GM18502 (cell line): ENCODE data around the gene CDKN2A.
"Not testable (repeated sequence)": the region's sequence is repeated elsewhere in the genome, so short reads cannot be mapped to it uniquely, and the experiment has no call there.

Source experiments
- ATAC-seq: cut with Tn5 transposase; IDR thresholded peaks from one replicate; pipeline ENCODE4 v1.9.1; 2021; ENCODE audit warnings: mild to moderate bottlenecking; ENCODE audit not compliant: unreplicated experiment, poor library complexity

CDKN2A gene

GRCh38 chr9:21964925-21965385, 29.2 kb downstream of the CDKN2A start:
- ATAC-seq = peak; percentile 68

DNA sequence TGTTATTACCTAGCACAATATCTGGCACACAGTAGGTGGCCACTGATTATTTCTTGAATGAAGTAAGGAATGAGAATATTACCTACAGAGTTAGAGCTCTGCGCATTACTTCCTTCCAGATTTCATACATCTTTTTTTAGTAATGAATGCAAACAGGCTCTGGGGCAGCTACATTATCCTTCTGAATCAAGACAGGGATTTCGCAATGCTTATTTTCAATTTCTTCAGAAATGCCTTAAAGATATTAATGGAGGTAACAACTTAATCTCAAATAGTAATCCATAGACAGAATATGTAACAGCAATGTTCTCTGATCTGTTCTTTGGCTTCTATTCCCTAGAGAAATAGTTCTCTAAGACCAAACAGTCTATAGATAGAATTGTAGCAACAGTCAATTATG, 32.6 kb downstream of the CDKN2A start:
- ATAC-seq = no peak

- not testable (repeated sequence) for ATAC-seq
Measured at GRCh38 chr9:21959268-21959667, 34.9 kb downstream of the CDKN2A start.

- no peak for ATAC-seq
Measured at GRCh38 chr9:21958833-21959232, 35.4 kb downstream of the CDKN2A start.

DNA sequence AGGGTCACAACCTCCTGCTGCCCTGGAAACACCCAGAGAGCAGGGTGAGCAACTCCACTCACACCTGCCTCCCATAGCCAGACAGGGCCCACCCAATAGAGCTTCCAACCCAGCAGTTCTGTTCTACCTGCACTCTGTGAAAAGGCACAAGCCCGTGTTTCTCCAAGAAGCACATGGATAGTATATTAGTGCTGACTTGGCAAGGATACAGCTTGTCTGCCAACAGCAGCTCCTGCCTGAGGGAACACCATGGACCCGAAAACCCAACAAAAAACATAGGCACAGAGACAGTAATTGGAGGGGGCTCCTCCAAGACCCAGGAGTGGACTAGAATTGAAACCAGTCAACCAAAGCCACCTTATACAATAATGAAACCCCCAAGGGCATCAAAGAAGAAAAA, 48.6 kb downstream of the CDKN2A start:
- ATAC-seq = no peak

DNA sequence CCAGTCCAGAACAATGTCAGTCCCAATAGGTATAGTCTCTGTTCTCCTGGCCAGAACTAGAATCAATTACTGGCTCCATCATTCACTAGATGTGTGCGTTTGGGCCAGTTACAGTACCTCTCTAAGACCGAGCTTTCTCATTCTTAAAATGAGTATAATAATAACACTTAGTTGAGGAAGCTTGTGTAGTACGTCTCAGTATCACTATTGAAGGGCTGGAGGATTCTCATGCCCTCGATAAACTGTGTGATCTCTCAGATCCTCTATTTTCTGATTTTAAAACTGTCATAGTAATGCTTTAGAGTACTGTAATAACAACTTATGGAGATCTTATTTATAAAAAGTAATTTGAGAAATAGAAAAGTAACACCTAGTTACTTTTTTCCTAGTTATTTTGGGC, 50.7 kb downstream of the CDKN2A start:
- peak; percentile 79 for ATAC-seq

- no peak for ATAC-seq
Measured at GRCh38 chr9:21941337-21941995, 52.7 kb downstream of the CDKN2A start.

GRCh38 chr9:21936161-21936560, 58.0 kb downstream of the CDKN2A start:
- no peak for ATAC-seq

DNA sequence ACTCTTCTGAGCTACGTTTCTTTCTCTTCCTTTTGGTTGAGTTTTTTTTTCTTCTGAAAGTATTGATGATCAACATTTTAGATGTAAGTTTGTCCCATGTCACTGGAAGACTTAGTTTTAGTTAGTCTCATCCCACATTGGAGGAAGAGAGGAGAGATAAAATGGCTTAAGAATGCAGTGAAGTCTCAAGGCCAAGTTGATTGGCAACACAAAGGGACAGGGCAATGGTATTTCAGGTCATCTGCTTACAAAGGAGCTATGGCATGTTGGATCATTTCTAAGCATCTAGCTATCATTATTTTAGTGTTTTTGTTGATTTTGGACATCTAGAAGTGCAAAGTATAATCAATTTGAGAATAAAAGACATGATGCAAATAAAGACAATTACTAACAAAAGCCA, 58.6 kb downstream of the CDKN2A start:
- no peak for ATAC-seq

DNA sequence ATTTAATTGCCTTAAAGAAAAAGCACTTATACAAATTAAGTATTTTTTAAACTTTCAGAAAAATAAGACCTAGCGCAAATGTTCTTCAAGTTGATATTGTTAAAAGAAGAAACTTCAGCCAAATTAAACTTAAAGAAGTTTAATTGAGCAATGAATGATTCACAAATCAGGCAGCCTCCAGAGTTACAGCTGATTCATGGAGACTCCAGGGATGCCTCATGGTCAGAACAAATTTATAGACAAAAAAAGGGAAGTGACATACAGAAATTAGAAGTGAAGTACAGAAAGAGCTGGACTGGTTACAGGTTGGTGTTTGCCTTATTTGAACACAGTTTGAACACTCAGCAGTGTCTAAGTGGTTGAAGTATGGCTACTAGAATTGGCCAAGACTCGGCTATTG, 60.3 kb downstream of the CDKN2A start:
- no peak for ATAC-seq

DNA sequence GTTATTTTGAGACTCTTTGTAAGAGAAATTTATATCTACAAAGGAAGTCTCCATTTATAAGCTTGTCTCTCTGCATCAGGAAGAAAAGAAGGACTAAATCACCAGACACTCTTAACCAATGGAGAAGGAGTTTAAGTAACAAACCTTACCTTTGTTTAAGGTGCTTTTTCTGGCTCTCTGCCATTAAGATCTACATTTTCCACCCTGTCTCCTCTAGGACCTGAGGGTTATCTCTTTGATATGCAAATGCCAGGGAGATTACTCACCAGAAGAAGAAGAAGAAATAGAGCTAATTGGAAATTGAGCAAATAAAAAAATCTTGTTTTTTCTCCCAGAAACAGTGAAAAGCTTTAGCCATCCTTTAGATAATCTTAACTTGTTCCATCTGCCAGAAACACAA, 60.9 kb downstream of the CDKN2A start:
- ATAC-seq = no peak

- ATAC-seq = no peak
Measured at GRCh38 chr9:21931428-21931827, 62.8 kb downstream of the CDKN2A start.

DNA sequence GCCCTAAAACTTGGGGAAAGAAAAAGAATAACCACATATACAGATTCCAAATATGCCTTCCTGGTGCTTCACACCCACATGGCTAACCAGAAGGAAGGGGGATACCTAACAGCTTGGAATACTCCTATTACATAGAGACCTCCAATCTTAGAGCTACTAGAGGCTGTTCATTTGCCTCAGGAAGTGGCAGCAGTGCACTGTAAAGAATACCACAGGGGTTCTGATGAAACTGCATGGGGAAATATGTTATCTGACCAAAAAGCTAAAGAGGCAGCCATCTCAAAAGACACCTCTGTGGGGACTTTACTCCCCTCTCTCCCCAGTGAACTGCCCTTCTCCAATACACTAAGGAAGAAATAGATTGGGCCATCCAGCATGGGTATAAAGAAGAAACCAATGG, 66.4 kb downstream of the CDKN2A start:
- no peak for ATAC-seq

DNA sequence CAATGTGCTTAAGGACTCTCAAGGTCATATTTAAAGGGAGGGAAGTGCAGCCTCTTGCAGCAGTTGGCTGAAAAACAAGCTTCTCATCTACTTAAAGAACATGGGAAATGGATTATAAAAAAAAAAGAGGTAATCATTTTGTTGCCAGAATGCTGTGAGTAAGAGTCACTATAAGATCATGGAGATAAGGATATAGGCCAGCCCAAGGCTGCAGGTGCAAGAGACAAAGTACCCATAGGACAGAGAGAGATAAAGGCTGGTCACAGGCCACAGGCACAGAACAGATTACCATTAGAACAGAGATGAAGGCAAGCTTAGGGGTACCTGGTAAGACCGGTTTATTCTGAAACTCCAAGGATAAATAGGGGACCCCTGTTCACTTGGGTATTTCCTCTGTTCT, 70.5 kb downstream of the CDKN2A start:
- ATAC-seq = no peak

DNA sequence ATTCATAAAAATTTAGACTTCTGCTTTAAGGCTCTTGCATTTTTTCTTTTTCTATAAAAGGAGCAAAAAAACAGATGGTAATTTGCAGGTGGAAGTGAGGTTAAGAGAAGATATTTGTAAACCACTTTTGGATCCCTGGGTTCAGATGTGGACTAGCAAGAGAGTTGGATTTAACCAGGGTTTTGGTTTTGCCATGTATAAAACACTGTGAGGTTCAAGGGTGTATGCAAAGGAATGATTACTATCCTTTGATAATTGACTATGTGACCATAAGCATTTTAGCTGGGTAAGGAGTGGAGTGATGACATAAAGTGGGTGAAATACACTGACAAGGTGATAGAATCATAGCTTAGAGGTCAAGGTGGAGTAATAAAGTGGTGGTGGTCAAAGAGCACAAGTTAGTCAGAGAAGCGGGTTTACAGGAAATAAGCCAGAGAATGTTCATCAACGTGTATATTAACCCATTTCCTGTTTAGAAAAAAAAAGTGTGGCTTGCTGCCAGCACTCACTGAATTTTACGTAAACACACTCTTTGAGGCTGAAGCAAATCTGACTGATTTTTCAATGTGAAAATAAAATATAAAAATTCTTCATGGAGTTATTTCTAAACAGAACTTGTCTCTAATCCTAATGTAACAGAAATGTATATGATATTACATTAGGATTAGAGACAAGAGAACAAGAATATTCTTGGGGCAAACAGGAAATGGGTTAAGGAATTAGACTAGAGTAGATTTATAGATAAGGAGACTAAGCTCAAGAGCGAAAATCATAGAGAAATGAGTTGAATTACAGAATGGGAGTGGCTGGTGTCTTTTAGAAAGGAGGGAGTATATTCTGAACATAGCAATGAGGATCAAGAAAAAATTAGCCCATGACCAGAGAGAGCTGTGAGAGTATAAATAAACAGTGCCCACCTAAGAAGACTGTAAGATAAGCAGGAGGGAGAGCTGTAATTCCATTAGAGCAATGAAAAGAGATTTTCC, 74.5 kb downstream of the CDKN2A start:
- peak; percentile 90 for ATAC-seq
